ENCODE results near the gene SSBP1. TPM values are rescaled to one million over a fixed set of nuclear protein-coding genes. Genes with fewer than 3 reads are reported as not detected.

SSBP1 gene
- total RNA-seq, 1 donor from 2014 or later, result 220 TPM

- Histone ChIP-seq H3K27me3 (ENCODE audit: control insufficient read depth, insufficient read depth, low read length) (no peaks in the 10 kb centered on the region), H3K36me3 (ENCODE audit: control insufficient read depth, insufficient read depth, low read length) (no peaks in the 10 kb centered on the region), H3K4me3 (ENCODE audit: low read depth, low read length) (no peak overlapping the region)
- TF ChIP-seq CTCF (IDR thresholded peaks at IDR 0.05; ENCODE audit: insufficient read depth, low read length, poor library complexity, severe bottlenecking), result no peak
- DNase-seq (ENCODE audit: low read depth), result no peak
Observed at GRCh38 chr7:141712603-141713255, 25.4 kb upstream of the SSBP1 start.

DNA sequence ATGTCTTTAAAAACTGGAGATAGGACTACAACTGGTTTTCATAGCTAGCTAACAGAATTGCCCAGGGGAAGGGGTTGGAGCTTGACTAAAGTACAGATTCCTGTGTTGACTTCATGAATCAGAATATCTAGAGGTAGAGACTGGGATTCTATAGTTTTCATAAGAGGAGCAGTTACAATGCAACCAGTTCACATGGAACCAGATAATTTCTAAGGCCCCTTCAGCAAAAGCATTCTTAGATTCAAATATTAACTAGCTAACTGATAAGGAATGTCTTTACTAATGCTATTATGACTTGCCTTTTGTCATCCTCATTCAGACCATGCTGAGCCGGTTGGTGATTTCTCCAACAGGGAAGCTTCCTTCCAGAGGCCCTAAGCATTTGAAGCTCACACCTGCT lies 24.3 kb upstream of the SSBP1 start:
- no peaks in the 10 kb centered on the region for H3K27me3 ChIP-seq (ENCODE audit: control insufficient read depth, insufficient read depth, low read length)
- DNase-seq (ENCODE audit: low read depth), result no peak
- no peak for TF ChIP-seq CTCF (IDR thresholded peaks at IDR 0.05; ENCODE audit: insufficient read depth, low read length, poor library complexity, severe bottlenecking)
- no peak overlapping the region for H3K4me3 ChIP-seq (ENCODE audit: low read depth, low read length)
- no peaks in the 10 kb centered on the region for H3K36me3 ChIP-seq (ENCODE audit: control insufficient read depth, insufficient read depth, low read length)

DNA sequence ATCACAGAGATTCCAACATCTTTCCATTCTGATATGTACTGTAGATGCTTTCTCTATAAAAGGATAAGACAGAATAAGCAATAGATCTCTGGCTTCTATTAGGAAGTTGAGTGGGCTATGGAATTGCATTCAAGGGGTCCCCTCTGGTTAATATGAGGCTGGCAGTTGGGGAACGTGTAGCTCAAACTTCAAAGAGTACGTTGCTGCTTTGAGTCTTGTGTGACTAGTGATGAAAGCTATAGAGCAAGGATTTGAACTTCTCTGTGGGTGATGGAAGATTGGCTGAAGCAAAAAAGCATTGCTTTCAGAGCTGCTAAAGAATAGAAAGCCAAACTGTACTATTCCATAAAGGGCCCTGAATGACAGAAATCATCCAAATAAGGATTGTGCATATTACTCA lies 23.6 kb upstream of the SSBP1 start:
- no peak for TF ChIP-seq CTCF (IDR thresholded peaks at IDR 0.05; ENCODE audit: insufficient read depth, low read length, poor library complexity, severe bottlenecking)
- Histone ChIP-seq H3K27me3 (ENCODE audit: control insufficient read depth, insufficient read depth, low read length) (no peaks in the 10 kb centered on the region), H3K36me3 (ENCODE audit: control insufficient read depth, insufficient read depth, low read length) (no peaks in the 10 kb centered on the region), H3K4me3 (ENCODE audit: low read depth, low read length) (no peak overlapping the region)
- no peak for DNase-seq (ENCODE audit: low read depth)

GRCh38 chr7:141715018-141715417 lies 23.1 kb upstream of the SSBP1 start:
- no peak for TF ChIP-seq CTCF (IDR thresholded peaks at IDR 0.05; ENCODE audit: insufficient read depth, low read length, poor library complexity, severe bottlenecking)
- no peak for DNase-seq (ENCODE audit: low read depth)
- Histone ChIP-seq H3K27me3 (ENCODE audit: control insufficient read depth, insufficient read depth, low read length) (no peaks in the 10 kb centered on the region), H3K4me3 (ENCODE audit: low read depth, low read length) (no peak overlapping the region), H3K36me3 (ENCODE audit: control insufficient read depth, insufficient read depth, low read length) (no peaks in the 10 kb centered on the region)

DNA sequence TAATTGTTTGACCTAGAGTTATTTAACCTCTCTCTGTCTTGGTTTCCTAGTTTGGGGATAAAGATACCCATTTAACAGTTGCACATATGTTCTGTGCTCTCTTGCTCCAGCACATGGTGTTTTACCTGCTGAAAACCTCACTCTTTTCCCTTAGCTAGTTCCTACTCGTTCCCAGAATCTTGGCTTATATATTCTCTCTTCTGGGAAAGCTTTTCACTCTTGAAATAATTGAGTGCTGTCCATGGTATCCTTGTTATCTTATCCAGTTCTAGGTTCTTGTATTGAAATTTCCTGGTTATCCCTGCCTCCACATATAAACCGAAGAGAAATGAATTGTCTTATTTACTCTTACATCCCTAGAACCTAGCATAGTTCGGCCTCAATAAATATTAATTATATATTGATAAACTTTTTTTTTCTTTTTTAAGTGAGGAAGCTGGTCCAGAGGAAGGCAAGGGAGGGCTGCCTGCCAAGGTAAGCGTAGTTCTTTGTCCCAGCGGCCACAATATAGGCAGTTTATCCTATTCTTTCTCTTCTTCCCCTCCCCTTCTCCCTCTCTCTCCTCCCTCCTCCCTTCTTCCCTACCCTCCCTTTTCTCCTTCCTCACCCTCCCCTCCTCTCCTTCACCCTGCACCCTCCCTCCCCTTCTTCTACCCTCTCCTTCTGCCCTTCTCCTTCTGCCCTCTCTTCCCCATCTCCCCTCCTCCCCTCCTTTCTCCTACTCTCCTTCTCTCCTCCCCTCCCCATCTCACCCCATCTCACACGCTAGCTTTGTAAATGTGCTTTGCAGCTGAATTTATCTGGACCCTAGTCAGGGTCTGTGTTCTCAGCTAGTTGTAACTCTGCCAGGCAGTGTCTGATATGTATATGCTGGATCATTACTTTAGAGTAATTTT lies 22.1 kb upstream of the SSBP1 start:
- no peak for TF ChIP-seq CTCF (IDR thresholded peaks at IDR 0.05; ENCODE audit: insufficient read depth, low read length, poor library complexity, severe bottlenecking)
- DNase-seq (ENCODE audit: low read depth), result no peak
- H3K4me3 ChIP-seq (ENCODE audit: low read depth, low read length), result no peak overlapping the region
- H3K27me3 ChIP-seq (ENCODE audit: control insufficient read depth, insufficient read depth, low read length), result no peaks in the 10 kb centered on the region
- no peaks in the 10 kb centered on the region for H3K36me3 ChIP-seq (ENCODE audit: control insufficient read depth, insufficient read depth, low read length)
